H1 (cell line): ENCODE measurements around the gene THOC5.

ENCODE experiments used
- CTCF ChIP-seq, 3 experiments: IDR thresholded peaks; 1 replicate in 2 of 3; 2 replicates in 1 of 3; pipeline versions ENCODE4 v1.5.1 to v1.6.1; 2011; ENCODE audit warnings: low read length in 3 of 3, mild to moderate bottlenecking in 3 of 3, inconsistent platforms in 2 of 3, low read depth in 1 of 3, moderate library complexity in 1 of 3; ENCODE audit not compliant: insufficient read depth in 1 of 3; ENCODE audit errors: control extremely low read depth in 1 of 3
- GABPA ChIP-seq: IDR thresholded peaks from 2 replicates; pipeline ENCODE4 v1.6.1; 2011; ENCODE audit warnings: mild to moderate bottlenecking, low read length, moderate library complexity, borderline replicate concordance; ENCODE audit not compliant: insufficient read depth
- NANOG ChIP-seq: IDR thresholded peaks from 2 replicates; pipeline ENCODE4 v1.6.1; 2011; ENCODE audit warnings: low read length, low read depth, mild to moderate bottlenecking, inconsistent platforms; ENCODE audit not compliant: insufficient read depth, poor library complexity, severe bottlenecking
- RBBP5 ChIP-seq: IDR thresholded peaks from 2 replicates; pipeline ENCODE4 v1.7.1; 2012; ENCODE audit warnings: low read depth, mild to moderate bottlenecking, inconsistent platforms, low read length, moderate library complexity, borderline replicate concordance
- SIN3A ChIP-seq, 2 experiments: IDR thresholded peaks in 1 of 2; conservative IDR thresholded peaks in 1 of 2; 2 replicates each; pipeline ENCODE4 v1.6.1; 2011 to 2012; ENCODE audit warnings: low read length in 2 of 2, improper control_type of control experiment in 1 of 2, low read depth in 1 of 2, mild to moderate bottlenecking in 1 of 2

GRCh38 chr22:29509298-29509697 lies 44.3 kb downstream of the THOC5 start:
- TF ChIP-seq CTCF (IDR thresholded peaks at IDR 0.05; ENCODE audit: control extremely low read depth in 1 of 3, insufficient read depth in 1 of 3, low read depth in 1 of 3, low read length in 3 of 3) (no peak), SIN3A (conservative IDR thresholded peaks at IDR 0.05 in 1 of 2, IDR thresholded peaks at IDR 0.05 in 1 of 2; ENCODE audit: low read depth in 1 of 2, low read length in 2 of 2) (no peak), NANOG (no peak), RBBP5 (no peak), GABPA (no peak)
